ENCODE results near the gene KLK2.

DNA sequence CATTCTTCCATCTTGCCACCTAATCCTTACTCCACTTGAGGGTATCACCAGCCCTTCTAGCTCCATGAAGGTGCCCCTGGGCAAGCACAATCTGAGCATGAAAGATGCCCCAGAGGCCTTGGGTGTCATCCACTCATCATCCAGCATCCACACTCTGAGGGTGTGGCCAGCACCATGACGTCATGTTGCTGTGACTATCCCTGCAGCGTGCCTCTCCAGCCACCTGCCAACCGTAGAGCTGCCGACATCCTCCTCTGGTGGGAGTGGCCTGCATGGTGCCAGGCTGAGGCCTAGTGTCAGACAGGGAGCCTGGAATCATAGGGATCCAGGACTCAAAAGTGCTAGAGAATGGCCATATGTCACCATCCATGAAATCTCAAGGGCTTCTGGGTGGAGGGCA is 21.6 kb upstream of the KLK2 start:
- TF ChIP-seq, protein P1, sequence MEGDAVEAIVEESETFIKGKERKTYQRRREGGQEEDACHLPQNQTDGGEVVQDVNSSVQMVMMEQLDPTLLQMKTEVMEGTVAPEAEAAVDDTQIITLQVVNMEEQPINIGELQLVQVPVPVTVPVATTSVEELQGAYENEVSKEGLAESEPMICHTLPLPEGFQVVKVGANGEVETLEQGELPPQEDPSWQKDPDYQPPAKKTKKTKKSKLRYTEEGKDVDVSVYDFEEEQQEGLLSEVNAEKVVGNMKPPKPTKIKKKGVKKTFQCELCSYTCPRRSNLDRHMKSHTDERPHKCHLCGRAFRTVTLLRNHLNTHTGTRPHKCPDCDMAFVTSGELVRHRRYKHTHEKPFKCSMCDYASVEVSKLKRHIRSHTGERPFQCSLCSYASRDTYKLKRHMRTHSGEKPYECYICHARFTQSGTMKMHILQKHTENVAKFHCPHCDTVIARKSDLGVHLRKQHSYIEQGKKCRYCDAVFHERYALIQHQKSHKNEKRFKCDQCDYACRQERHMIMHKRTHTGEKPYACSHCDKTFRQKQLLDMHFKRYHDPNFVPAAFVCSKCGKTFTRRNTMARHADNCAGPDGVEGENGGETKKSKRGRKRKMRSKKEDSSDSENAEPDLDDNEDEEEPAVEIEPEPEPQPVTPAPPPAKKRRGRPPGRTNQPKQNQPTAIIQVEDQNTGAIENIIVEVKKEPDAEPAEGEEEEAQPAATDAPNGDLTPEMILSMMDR (IDR thresholded peaks at IDR 0.05): no peak
- TF ChIP-seq SIN3A (IDR thresholded peaks at IDR 0.05; ENCODE audit: borderline replicate concordance, insufficient read depth, low read depth, low read length) (no peak), POLR2AphosphoS5 (IDR thresholded peaks at IDR 0.05; ENCODE audit: low read depth, low read length) (no peak), TCF7L2 (IDR thresholded peaks at IDR 0.05; ENCODE audit: low read depth, low read length) (no peak)
- TF ChIP-seq, protein P2, sequence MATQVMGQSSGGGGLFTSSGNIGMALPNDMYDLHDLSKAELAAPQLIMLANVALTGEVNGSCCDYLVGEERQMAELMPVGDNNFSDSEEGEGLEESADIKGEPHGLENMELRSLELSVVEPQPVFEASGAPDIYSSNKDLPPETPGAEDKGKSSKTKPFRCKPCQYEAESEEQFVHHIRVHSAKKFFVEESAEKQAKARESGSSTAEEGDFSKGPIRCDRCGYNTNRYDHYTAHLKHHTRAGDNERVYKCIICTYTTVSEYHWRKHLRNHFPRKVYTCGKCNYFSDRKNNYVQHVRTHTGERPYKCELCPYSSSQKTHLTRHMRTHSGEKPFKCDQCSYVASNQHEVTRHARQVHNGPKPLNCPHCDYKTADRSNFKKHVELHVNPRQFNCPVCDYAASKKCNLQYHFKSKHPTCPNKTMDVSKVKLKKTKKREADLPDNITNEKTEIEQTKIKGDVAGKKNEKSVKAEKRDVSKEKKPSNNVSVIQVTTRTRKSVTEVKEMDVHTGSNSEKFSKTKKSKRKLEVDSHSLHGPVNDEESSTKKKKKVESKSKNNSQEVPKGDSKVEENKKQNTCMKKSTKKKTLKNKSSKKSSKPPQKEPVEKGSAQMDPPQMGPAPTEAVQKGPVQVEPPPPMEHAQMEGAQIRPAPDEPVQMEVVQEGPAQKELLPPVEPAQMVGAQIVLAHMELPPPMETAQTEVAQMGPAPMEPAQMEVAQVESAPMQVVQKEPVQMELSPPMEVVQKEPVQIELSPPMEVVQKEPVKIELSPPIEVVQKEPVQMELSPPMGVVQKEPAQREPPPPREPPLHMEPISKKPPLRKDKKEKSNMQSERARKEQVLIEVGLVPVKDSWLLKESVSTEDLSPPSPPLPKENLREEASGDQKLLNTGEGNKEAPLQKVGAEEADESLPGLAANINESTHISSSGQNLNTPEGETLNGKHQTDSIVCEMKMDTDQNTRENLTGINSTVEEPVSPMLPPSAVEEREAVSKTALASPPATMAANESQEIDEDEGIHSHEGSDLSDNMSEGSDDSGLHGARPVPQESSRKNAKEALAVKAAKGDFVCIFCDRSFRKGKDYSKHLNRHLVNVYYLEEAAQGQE (IDR thresholded peaks at IDR 0.05; ENCODE audit: insufficient read depth in 1 of 2, low read depth in 2 of 2, low read length in 1 of 2): no peak

Measured in Panc1 (cell line).